MM.1S (cell line): ENCODE data around the gene DNAJB14.

Source experiments
- DNase-seq: peaks from one replicate; pipeline ENCODE4 v3.0.0-alpha.2; 2015
- H2AFZ ChIP-seq: fragments of 300-600 bp; sonication (generic); 2 replicates; pipeline ENCODE4 v1.6.0; 2016; ENCODE audit warnings: antibody characterized with exemption, low read length
- H3F3A ChIP-seq: fragments of 300-600 bp; sonication (generic); 2 replicates; pipeline ENCODE4 v1.6.1; 2016; ENCODE audit warnings: mild to moderate bottlenecking, antibody characterized with exemption, low read length, moderate library complexity, mixed read lengths; ENCODE audit not compliant: insufficient read depth
- H3K27ac ChIP-seq: fragments of 300-600 bp; sonication (generic); 2 replicates; pipeline ENCODE4 v1.5.1; 2016; ENCODE audit warnings: mild to moderate bottlenecking, low read length
- H3K27me3 ChIP-seq: fragments of 300-600 bp; sonication (generic); replicated peaks from 2 replicates; pipeline ENCODE4 v1.6.0; 2016; ENCODE audit warnings: low read length; ENCODE audit not compliant: insufficient read depth
- H3K36me3 ChIP-seq: fragments of 300-600 bp; sonication (generic); replicated peaks from 2 replicates; pipeline ENCODE4 v1.6.1; 2016; ENCODE audit warnings: mild to moderate bottlenecking, low read length, mixed read lengths; ENCODE audit not compliant: insufficient read depth
- H3K4me1 ChIP-seq: fragments of 300-600 bp; sonication (generic); 2 replicates; pipeline ENCODE4 v1.6.1; 2016; ENCODE audit warnings: low read length, mixed read lengths
- H3K4me2 ChIP-seq: fragments of 300-600 bp; sonication (generic); 2 replicates; pipeline ENCODE4 v1.6.0; 2016; ENCODE audit warnings: low read depth, low read length
- H3K4me3 ChIP-seq: fragments of 300-600 bp; sonication (generic); 2 replicates; pipeline ENCODE4 v1.5.1; 2016; ENCODE audit warnings: low read length, mixed read lengths
- H3K79me2 ChIP-seq: fragments of 300-600 bp; sonication (generic); 2 replicates; pipeline ENCODE4 v1.6.1; 2016; ENCODE audit warnings: mixed run types, low read length, mixed read lengths
- H3K9ac ChIP-seq: fragments of 300-600 bp; sonication (generic); 2 replicates; pipeline ENCODE4 v1.6.1; 2016; ENCODE audit warnings: low read length, mixed read lengths
- H3K9me2 ChIP-seq: fragments of 300-600 bp; sonication (generic); replicated peaks from 2 replicates; pipeline ENCODE4 v1.6.1; 2016; ENCODE audit warnings: mild to moderate bottlenecking, low read length, mixed read lengths; ENCODE audit not compliant: insufficient read depth
- H3K9me3 ChIP-seq: fragments of 300-600 bp; sonication (generic); replicated peaks from 2 replicates; pipeline ENCODE4 v1.6.1; 2016; ENCODE audit warnings: mild to moderate bottlenecking, low read length, mixed read lengths; ENCODE audit not compliant: insufficient read depth
- H4K20me1 ChIP-seq: fragments of 300-600 bp; sonication (generic); 2 replicates; pipeline ENCODE4 v1.6.1; 2016; ENCODE audit warnings: mild to moderate bottlenecking, low read length, moderate library complexity, mixed read lengths; ENCODE audit not compliant: insufficient read depth
- EZH2 ChIP-seq: fragments of 300-600 bp; sonication (generic); optimal IDR thresholded peaks from 2 replicates; pipeline ENCODE3; 2017; ENCODE audit warnings: low read depth, mild to moderate bottlenecking, antibody characterized with exemption, low read length, mixed read lengths
- EZH2phosphoT487 ChIP-seq: fragments of 300-600 bp; sonication (generic); IDR thresholded peaks from 2 replicates; pipeline ENCODE4 v1.6.1; 2018; ENCODE audit warnings: antibody characterized with exemption, low read length
- TF ChIP-seq, protein P1 (sequence below): fragments of 300-600 bp; sonication (generic); IDR thresholded peaks from 2 replicates; pipeline ENCODE4 v1.5.1; 2016; ENCODE audit warnings: antibody characterized with exemption, low read length, mixed read lengths

DNAJB14 gene

DNA sequence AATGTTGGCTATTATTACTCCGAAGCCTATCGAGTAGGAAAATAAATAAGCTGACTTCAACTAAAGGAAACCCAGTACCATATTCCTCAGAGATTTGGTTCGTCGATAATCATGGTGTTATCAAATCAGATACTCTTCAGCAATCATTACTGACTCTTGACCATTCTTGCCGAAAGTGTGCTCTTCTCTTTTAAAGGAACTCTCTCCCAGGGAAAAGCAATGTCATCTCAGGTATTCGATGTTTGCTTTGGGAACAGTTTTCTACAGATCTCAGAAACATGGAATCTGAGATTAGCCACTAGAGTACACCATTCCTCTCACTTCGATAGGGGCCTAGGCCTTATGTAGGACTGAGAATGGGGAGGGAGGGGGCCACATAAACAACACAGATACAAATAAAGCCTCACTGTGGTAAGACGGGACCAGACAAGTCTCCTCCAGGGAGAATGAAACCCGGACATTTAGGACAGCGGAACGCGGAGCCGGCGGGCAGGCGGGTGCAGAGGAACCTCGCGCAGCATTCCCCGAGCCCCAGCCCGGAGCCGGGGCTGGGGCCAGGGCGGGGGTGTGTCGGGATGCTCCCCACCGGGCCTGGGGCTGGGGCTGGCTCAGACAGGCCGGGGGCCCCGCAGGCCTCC, 581 bp downstream of the DNAJB14 start:
- H3K4me2 ChIP-seq: peak overlapping the region; percentile 86
- H3K9me2 ChIP-seq: no peaks in the 10 kb centered on the region
- H3F3A ChIP-seq: peaks cover 39% of the 10 kb centered on the region
- H3K4me1 ChIP-seq: peaks cover 43% of the 10 kb centered on the region
- H3K27ac ChIP-seq: peak overlapping the region; percentile 83; the same call in 1 of the 2 replicates
- H4K20me1 ChIP-seq: peaks cover 15% of the 10 kb centered on the region; the same call in 1 of the 2 replicates
- H3K4me3 ChIP-seq: peak overlapping the region; percentile 58
- H3K9ac ChIP-seq: peak overlapping the region; percentile 81
- H3K9me3 ChIP-seq: no peaks in the 10 kb centered on the region
- H3K79me2 ChIP-seq: peaks cover 80% of the 10 kb centered on the region
- peak; percentile 33 for DNase-seq
- no peaks in the 10 kb centered on the region for H3K27me3 ChIP-seq
- H3K36me3 ChIP-seq: peaks cover 9% of the 10 kb centered on the region; the same call in 1 of the 2 replicates
- TF ChIP-seq EZH2phosphoT487 (no peak), EZH2 (no peak)
- TF ChIP-seq, protein P1, sequence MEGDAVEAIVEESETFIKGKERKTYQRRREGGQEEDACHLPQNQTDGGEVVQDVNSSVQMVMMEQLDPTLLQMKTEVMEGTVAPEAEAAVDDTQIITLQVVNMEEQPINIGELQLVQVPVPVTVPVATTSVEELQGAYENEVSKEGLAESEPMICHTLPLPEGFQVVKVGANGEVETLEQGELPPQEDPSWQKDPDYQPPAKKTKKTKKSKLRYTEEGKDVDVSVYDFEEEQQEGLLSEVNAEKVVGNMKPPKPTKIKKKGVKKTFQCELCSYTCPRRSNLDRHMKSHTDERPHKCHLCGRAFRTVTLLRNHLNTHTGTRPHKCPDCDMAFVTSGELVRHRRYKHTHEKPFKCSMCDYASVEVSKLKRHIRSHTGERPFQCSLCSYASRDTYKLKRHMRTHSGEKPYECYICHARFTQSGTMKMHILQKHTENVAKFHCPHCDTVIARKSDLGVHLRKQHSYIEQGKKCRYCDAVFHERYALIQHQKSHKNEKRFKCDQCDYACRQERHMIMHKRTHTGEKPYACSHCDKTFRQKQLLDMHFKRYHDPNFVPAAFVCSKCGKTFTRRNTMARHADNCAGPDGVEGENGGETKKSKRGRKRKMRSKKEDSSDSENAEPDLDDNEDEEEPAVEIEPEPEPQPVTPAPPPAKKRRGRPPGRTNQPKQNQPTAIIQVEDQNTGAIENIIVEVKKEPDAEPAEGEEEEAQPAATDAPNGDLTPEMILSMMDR: no peak
- peak overlapping the region; percentile 44; the same call in 1 of the 2 replicates for H2AFZ ChIP-seq

- no peak for TF ChIP-seq EZH2
- no peak for TF ChIP-seq EZH2phosphoT487
- TF ChIP-seq, protein P1: no peak
- H3K4me2 ChIP-seq: peak overlapping the region; percentile 44
- H3K4me1 ChIP-seq: peaks cover 43% of the 10 kb centered on the region
- no peak overlapping the region for H2AFZ ChIP-seq
- no peaks in the 10 kb centered on the region for H3K9me2 ChIP-seq
- peaks cover 9% of the 10 kb centered on the region; the same call in 1 of the 2 replicates for H3K36me3 ChIP-seq
- no peak overlapping the region for H3K9ac ChIP-seq
- H4K20me1 ChIP-seq: peaks cover 15% of the 10 kb centered on the region; the same call in 1 of the 2 replicates
- H3K79me2 ChIP-seq: peaks cover 82% of the 10 kb centered on the region
- H3K9me3 ChIP-seq: no peaks in the 10 kb centered on the region
- H3K27ac ChIP-seq: peak overlapping the region; percentile 22; the same call in 1 of the 2 replicates
- H3K27me3 ChIP-seq: no peaks in the 10 kb centered on the region
- H3F3A ChIP-seq: peaks cover 32% of the 10 kb centered on the region
- no peak overlapping the region for H3K4me3 ChIP-seq
- DNase-seq: peak; percentile 69
Observed at GRCh38 chr4:99943904-99944437, 2.4 kb downstream of the DNAJB14 start.

GRCh38 chr4:99938243-99938753, 8.1 kb downstream of the DNAJB14 start:
- Histone ChIP-seq H3K9me3 (no peaks in the 10 kb centered on the region), H4K20me1 (0 out of 2 replicates have a peak, but pooled peaks cover 5% of the 10 kb centered on the region), H3K9me2 (no peaks in the 10 kb centered on the region), H2AFZ (no peak overlapping the region), H3K36me3 (peaks cover 5% of the 10 kb centered on the region; the same call in 1 of the 2 replicates), H3F3A (no peaks in the 10 kb centered on the region), H3K9ac (no peak overlapping the region), H3K4me1 (peaks cover 3% of the 10 kb centered on the region; the same call in 1 of the 2 replicates), H3K79me2 (peaks cover 80% of the 10 kb centered on the region), H3K27ac (no peak overlapping the region), H3K4me2 (no peak overlapping the region), H3K4me3 (no peak overlapping the region), H3K27me3 (no peaks in the 10 kb centered on the region)
- TF ChIP-seq EZH2 (no peak), EZH2phosphoT487 (no peak)
- TF ChIP-seq, protein P1: no peak
- no peak for DNase-seq
